ENCODE data around the gene NECAB3. TPM values are rescaled to one million over a fixed set of nuclear protein-coding genes. Genes with fewer than 3 reads are reported as not detected.
A peak's percentile ranks its signal among the peaks of the same experiment; 100 is the strongest.

Gene NECAB3
- total RNA-seq = 10 to 100 TPM; 19.1 to 29.8 (median 26.8) TPM

- no peak for TF ChIP-seq CTCF (IDR thresholded peaks at IDR 0.05)
- DNase-seq (ENCODE audit: low spot score) (no peak), ATAC-seq (ENCODE audit: low FRiP score) (peak; percentile 78)
Measured at GRCh38 chr20:33674294-33675135, at the start of gene NECAB3. Gene NECAB3, minus strand, starts transcription at chr20:33674428. Its CDS starts 76 bp downstream, at chr20:33674352.

DNA sequence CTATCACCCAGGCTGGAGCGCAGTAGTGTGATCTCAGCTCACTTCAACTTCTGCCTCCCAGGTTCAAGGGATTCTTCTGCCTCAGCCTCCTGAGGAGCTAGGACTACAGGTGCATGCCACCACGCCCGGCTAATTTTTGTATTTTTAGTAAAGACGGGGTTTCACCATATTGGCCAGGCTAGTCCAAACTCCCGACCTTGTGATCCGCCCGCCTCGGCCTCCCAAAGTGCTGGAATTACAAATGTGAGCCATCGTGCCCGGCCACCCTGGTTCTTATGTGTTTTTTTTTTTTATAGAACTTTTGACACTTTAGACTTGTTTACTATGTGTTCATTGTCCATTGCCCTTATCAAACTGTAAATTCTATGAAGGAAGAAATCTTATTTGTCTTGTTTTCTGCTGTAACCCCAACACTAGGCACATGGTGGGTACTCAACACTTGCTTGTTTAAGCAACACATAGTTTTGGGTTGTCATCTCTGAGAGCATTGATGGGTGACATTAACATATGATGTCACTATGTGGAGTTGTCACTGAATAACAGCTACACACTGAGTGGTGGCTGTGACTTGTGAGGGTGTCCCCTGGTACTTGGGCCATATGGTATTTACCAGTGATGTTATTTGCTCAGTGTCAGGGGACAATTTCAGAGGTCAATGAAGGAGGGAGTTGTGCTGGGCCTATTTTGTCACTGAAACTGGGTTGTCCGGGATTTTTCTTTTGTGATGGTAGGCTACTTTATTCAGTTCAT, 47.3 kb upstream of the NECAB3 start:
- DNase-seq (ENCODE audit: low spot score) (no peak), ATAC-seq (ENCODE audit: low FRiP score) (no peak)
- no peak for TF ChIP-seq CTCF (IDR thresholded peaks at IDR 0.05)

- peak; percentile 99 for ATAC-seq (ENCODE audit: low FRiP score)
- no peak for TF ChIP-seq CTCF (IDR thresholded peaks at IDR 0.05)
- peak; percentile 62 for DNase-seq (ENCODE audit: low spot score)
Measured at GRCh38 chr20:33719989-33720709, 45.9 kb upstream of the NECAB3 start, which contains the start of gene PXMP4. Gene PXMP4, minus strand, starts transcription at chr20:33720310. Its CDS starts 103 bp downstream, at chr20:33720207.

GRCh38 chr20:33719277-33719988, 45.2 kb upstream of the NECAB3 start:
- DNase-seq (ENCODE audit: low spot score) (no peak), ATAC-seq (ENCODE audit: low FRiP score) (no peak)
- no peak for TF ChIP-seq CTCF (IDR thresholded peaks at IDR 0.05)

DNA sequence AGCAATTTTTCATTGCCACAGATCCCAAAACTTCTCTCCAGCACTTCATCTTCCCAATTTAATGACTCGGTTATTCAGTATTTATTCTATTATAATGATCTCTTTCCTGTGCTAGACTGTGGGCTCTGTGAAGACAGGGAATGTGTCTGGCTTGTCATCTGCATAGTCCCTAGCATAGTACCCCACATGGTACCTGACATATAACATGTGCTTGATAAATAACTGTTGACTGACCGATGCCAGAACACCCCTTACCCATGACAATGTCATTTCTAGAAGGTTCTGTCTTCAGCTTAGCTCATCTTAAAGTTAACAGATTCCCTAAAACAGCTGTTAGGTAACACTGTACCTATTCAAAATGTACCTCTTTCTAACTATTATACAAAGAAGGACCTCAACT, 42.3 kb upstream of the NECAB3 start:
- no peak for TF ChIP-seq CTCF (IDR thresholded peaks at IDR 0.05)
- ATAC-seq (ENCODE audit: low FRiP score) (no peak), DNase-seq (ENCODE audit: low spot score) (no peak)

DNA sequence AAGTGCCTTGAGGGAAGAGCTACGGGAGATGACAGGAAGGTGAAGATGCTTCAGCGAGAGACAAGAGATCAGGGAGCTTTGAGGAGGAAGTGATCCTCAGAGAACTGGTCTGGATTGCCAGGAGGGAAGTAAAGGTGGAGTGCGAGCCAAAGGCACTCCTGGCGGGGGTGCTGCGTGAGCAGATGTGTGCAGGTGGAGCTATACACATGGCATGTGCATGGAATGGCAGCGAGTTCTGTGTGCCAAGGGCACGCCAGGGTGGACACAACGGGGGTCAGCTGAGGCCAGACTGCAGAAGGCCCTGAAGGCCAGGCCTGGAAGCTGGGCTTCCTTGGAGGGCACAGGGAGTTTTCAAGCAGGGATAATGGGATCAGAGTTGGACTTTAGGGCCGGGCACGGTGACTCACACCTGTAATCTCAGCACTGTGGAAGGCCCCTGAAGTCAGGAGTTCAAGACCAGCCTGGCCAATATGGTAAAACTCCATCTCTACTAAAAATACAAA, 39.7 kb upstream of the NECAB3 start:
- TF ChIP-seq CTCF (IDR thresholded peaks at IDR 0.05) = no peak
- ATAC-seq (ENCODE audit: low FRiP score) (no peak), DNase-seq (ENCODE audit: low spot score) (no peak)
